IMR-90 (cell line): ENCODE data around the gene LUZP2. TPM values are rescaled to one million over a fixed set of nuclear protein-coding genes. Genes with fewer than 3 reads are reported as not detected.

Source experiments
- ATAC-seq: fragments of 200-7000 bp; cut with Tn5 transposase; 2 replicates; pipeline ENCODE4 v1.9.1; 2020; ENCODE audit warnings: low read depth, mild to moderate bottlenecking, moderate library complexity
- BruUV-seq: library from RNA; stranded (reverse); fragments of 400-500 nt; replicated peaks from 2 replicates; lab custom pipeline; 2021; lab: Mats Ljungman, UMichigan
- CTCF ChIA-PET: fragments of 300-600 bp; formaldehyde crosslinking; extraction: SDS; loops from one replicate; lab custom pipeline; 2021; ENCODE audit warnings: antibody characterized with exemption; lab: Yijun Ruan, JAX
- POLR2A ChIA-PET: fragments of 300-600 bp; sonication (Branson Sonifier 250); formaldehyde crosslinking; loops from one replicate; lab custom pipeline; 2022; ENCODE audit warnings: antibody characterized with exemption; ENCODE audit not compliant: unreplicated experiment; lab: Charles Lee
- DNase-seq: peaks from one replicate; pipeline ENCODE4 v3.0.0; 2013
- H2AFZ ChIP-seq: replicated peaks from 2 replicates; pipeline ENCODE3; 2013; ENCODE audit warnings: low read length, mild to moderate bottlenecking; ENCODE audit not compliant: poor library complexity
- H2AK5ac ChIP-seq: 2 replicates; pipeline ENCODE4 v1.6.1; 2013; ENCODE audit warnings: low read depth, low read length, inconsistent platforms
- H2AK9ac ChIP-seq: replicated peaks from 2 replicates; pipeline ENCODE3; 2013; ENCODE audit warnings: mild to moderate bottlenecking, low read depth, low read length, moderate library complexity; ENCODE audit not compliant: poor library complexity
- H2BK120ac ChIP-seq: 2 replicates; pipeline ENCODE4 v1.6.1; 2013; ENCODE audit warnings: low read depth, low read length, inconsistent platforms
- H2BK15ac ChIP-seq: 3 replicates; pipeline ENCODE4 v1.6.1; 2013; ENCODE audit warnings: low read depth, low read length, inconsistent platforms
- H2BK20ac ChIP-seq: 2 replicates; pipeline ENCODE4 v1.6.1; 2013; ENCODE audit warnings: low read depth, mild to moderate bottlenecking, inconsistent platforms, low read length, moderate library complexity
- H2BK5ac ChIP-seq: 2 replicates; pipeline ENCODE4 v1.6.1; 2013; ENCODE audit warnings: mild to moderate bottlenecking, low read depth, low read length, inconsistent platforms; ENCODE audit not compliant: poor library complexity, severe bottlenecking
- H3K14ac ChIP-seq: replicated peaks from 2 replicates; pipeline ENCODE4 v1.6.1; 2013; ENCODE audit warnings: low read depth, low read length, inconsistent platforms
- H3K18ac ChIP-seq: 2 replicates; pipeline ENCODE4 v1.6.1; 2013; ENCODE audit warnings: low read depth, low read length, control low read depth
- H3K23ac ChIP-seq: 2 replicates; pipeline ENCODE4 v1.6.1; 2013; ENCODE audit warnings: low read depth, low read length, inconsistent platforms
- H3K27ac ChIP-seq: 2 replicates; pipeline ENCODE4 v1.5.1; 2013; ENCODE audit warnings: mild to moderate bottlenecking, control low read depth, low read length; ENCODE audit not compliant: insufficient read depth
- H3K27me3 ChIP-seq: 2 replicates; pipeline ENCODE4 v1.6.1; 2013; ENCODE audit warnings: low read length; ENCODE audit not compliant: control insufficient read depth, insufficient read depth
- H3K36me3 ChIP-seq: 2 replicates; pipeline ENCODE4 v1.6.1; 2013; ENCODE audit warnings: low read length, mixed read lengths; ENCODE audit not compliant: control insufficient read depth, insufficient read depth
- H3K4ac ChIP-seq: 2 replicates; pipeline ENCODE4 v1.6.1; 2013; ENCODE audit warnings: low read depth, low read length, inconsistent platforms
- H3K4me1 ChIP-seq: 2 replicates; pipeline ENCODE4 v1.6.1; 2013; ENCODE audit warnings: low read length, mixed read lengths; ENCODE audit not compliant: control insufficient read depth, insufficient read depth
- H3K4me2 ChIP-seq: 2 replicates; pipeline ENCODE4 v1.6.1; 2013; ENCODE audit warnings: low read depth, mild to moderate bottlenecking, control low read depth, low read length, moderate library complexity
- H3K4me3 ChIP-seq: 2 replicates; pipeline ENCODE4 v1.5.1; 2013; ENCODE audit warnings: low read depth, mild to moderate bottlenecking, control low read depth, low read length, moderate library complexity; ENCODE audit not compliant: insufficient read depth
- H3K56ac ChIP-seq: 2 replicates; pipeline ENCODE4 v1.6.1; 2013; ENCODE audit warnings: low read length, inconsistent platforms; ENCODE audit not compliant: insufficient read depth; ENCODE audit errors: extremely low read depth
- H3K79me1 ChIP-seq, 2 experiments: 2 replicates each; pipeline ENCODE4 v1.6.1; 2013; ENCODE audit warnings: low read length in 2 of 2, inconsistent platforms in 1 of 2, low read depth in 1 of 2
- H3K9ac ChIP-seq: 2 replicates; pipeline ENCODE4 v1.6.1; 2013; ENCODE audit warnings: low read depth, low read length, control low read depth
- H3K9me1 ChIP-seq: 2 replicates; pipeline ENCODE4 v1.6.1; 2013; ENCODE audit warnings: low read length, inconsistent platforms; ENCODE audit not compliant: insufficient read depth
- H3K9me3 ChIP-seq: 2 replicates; pipeline ENCODE4 v1.6.1; 2013; ENCODE audit warnings: low read length; ENCODE audit not compliant: control insufficient read depth, insufficient read depth
- H4K20me1 ChIP-seq: 2 replicates; pipeline ENCODE4 v1.6.1; 2013; ENCODE audit warnings: low read length, inconsistent platforms; ENCODE audit not compliant: insufficient read depth
- H4K5ac ChIP-seq: 2 replicates; pipeline ENCODE4 v1.6.1; 2013; ENCODE audit warnings: mild to moderate bottlenecking, low read depth, low read length, control low read depth
- H4K8ac ChIP-seq, 2 experiments: 2 replicates each; pipeline ENCODE4 v1.6.1; 2013; ENCODE audit warnings: low read depth in 2 of 2, low read length in 2 of 2, control low read depth in 1 of 2, inconsistent platforms in 1 of 2
- H4K91ac ChIP-seq: 2 replicates; pipeline ENCODE4 v1.6.1; 2013; ENCODE audit warnings: low read depth, low read length, inconsistent platforms; ENCODE audit not compliant: insufficient read depth
- BHLHE40 ChIP-seq: fragments of 150-350 bp; IDR thresholded peaks from 2 replicates; pipeline ENCODE4 v1.6.1; 2016; ENCODE audit warnings: mild to moderate bottlenecking, low read depth, low read length
- CEBPB ChIP-seq: IDR thresholded peaks from 2 replicates; pipeline ENCODE4 v1.6.1; 2012; ENCODE audit warnings: low read depth, low read length, improper control_type of control experiment
- CHD1 ChIP-seq: IDR thresholded peaks from 2 replicates; pipeline ENCODE4 v1.6.1; 2012; ENCODE audit warnings: low read depth, low read length, improper control_type of control experiment
- ELK1 ChIP-seq: fragments of 150-350 bp; IDR thresholded peaks from 2 replicates; pipeline ENCODE4 v1.6.1; 2016; ENCODE audit warnings: low read depth, mild to moderate bottlenecking, low read length, moderate library complexity, borderline replicate concordance
- FOS ChIP-seq: fragments of 150-350 bp; IDR thresholded peaks from 2 replicates; pipeline ENCODE4 v1.6.1; 2016; ENCODE audit warnings: low read depth, low read length
- MAFK ChIP-seq: IDR thresholded peaks from 2 replicates; pipeline ENCODE4 v1.6.1; 2012; ENCODE audit warnings: low read depth, low read length, improper control_type of control experiment
- MAZ ChIP-seq: IDR thresholded peaks from 2 replicates; pipeline ENCODE4 v1.6.1; 2012; ENCODE audit warnings: low read depth, mild to moderate bottlenecking, low read length, improper control_type of control experiment, moderate library complexity, borderline replicate concordance
- MXI1 ChIP-seq: IDR thresholded peaks from 2 replicates; pipeline ENCODE4 v1.6.1; 2012; ENCODE audit warnings: low read depth, mild to moderate bottlenecking, low read length, moderate library complexity, borderline replicate concordance
- NFE2L2 ChIP-seq: fragments of 150-350 bp; IDR thresholded peaks from 2 replicates; pipeline ENCODE4 v1.6.1; 2016; ENCODE audit warnings: low read depth, mild to moderate bottlenecking, low read length
- POLR2A ChIP-seq: IDR thresholded peaks from 2 replicates; pipeline ENCODE4 v1.6.1; 2012; ENCODE audit warnings: mild to moderate bottlenecking, low read depth, low read length
- RAD21 ChIP-seq: IDR thresholded peaks from 2 replicates; pipeline ENCODE4 v1.6.1; 2012; ENCODE audit warnings: low read length, improper control_type of control experiment
- RCOR1 ChIP-seq: IDR thresholded peaks from 2 replicates; pipeline ENCODE4 v1.6.1; 2012; ENCODE audit warnings: mild to moderate bottlenecking, low read length, improper control_type of control experiment; ENCODE audit not compliant: insufficient replicate concordance
- RFX5 ChIP-seq: IDR thresholded peaks from 2 replicates; pipeline ENCODE4 v1.8.0; 2012; ENCODE audit warnings: low read depth, mild to moderate bottlenecking, low read length, moderate library complexity
- SMC3 ChIP-seq: fragments of 150-350 bp; IDR thresholded peaks from 2 replicates; pipeline ENCODE4 v1.6.1; 2016; ENCODE audit warnings: low read depth, mild to moderate bottlenecking, antibody characterized with exemption, low read length, moderate library complexity
- USF2 ChIP-seq: fragments of 150-350 bp; IDR thresholded peaks from 2 replicates; pipeline ENCODE4 v1.6.1; 2017; ENCODE audit warnings: mild to moderate bottlenecking, antibody characterized with exemption, low read length, low read depth
- WGBS, 2 experiments: methylation state at CpG; one replicate each; pipeline versions ENCODE4 v1.1.5 to v1.1.7; 2013; ENCODE audit warnings: missing lambda C conversion rate in 2 of 2; ENCODE audit not compliant: insufficient read length in 1 of 2; ENCODE audit errors: extremely low coverage in 2 of 2; 5-methylcytosine and 5-hydroxymethylcytosine counted together
- dilution Hi-C: fragments of 300-500 bp; cut with HindIII; formaldehyde crosslinking; loops from one replicate; pipeline ENCODE4 v1.14.3; 2018; ENCODE audit warnings: low sequenced_read_pairs; ENCODE audit not compliant: unreplicated experiment
- in situ Hi-C: fragments of 300-500 bp; cut with MboI; formaldehyde crosslinking; loops from 3 replicates; pipeline ENCODE4 v1.14.3; 2019; ENCODE audit warnings: low sequenced_read_pairs, inconsistent platforms, mixed read lengths
- intact Hi-C: fragments of 100-400 bp; cut with micrococcal nuclease; formaldehyde crosslinking; loops from 2 replicates; pipeline ENCODE4 v1.10.0; 2022
- polyA plus RNA-seq, 3 experiments: library from polyadenylated mRNA; depleted of rRNA; stranded (reverse); fragments of >200 nt; gene quantifications; 2 replicates each; pipeline ENCODE4 v1.2.3, GENCODE V29; 2012; ENCODE audit warnings: low replicate concordance in 1 of 3
- total RNA-seq: library from RNA; depleted of rRNA; stranded (reverse); fragments of >200 nt; gene quantifications from 2 replicates; pipeline ENCODE4 v1.2.3, GENCODE V29; 2012
- TF ChIP-seq, protein P1 (sequence below): conservative IDR thresholded peaks from 2 replicates; pipeline ENCODE4 v1.5.1; 2012; ENCODE audit warnings: mild to moderate bottlenecking, low read depth, low read length, improper control_type of control experiment

Gene LUZP2
- total and polyA plus RNA-seq, 2 of the 4 experiments (the other 2 are of a cell fraction): 0.89 to 2.0 TPM

DNA sequence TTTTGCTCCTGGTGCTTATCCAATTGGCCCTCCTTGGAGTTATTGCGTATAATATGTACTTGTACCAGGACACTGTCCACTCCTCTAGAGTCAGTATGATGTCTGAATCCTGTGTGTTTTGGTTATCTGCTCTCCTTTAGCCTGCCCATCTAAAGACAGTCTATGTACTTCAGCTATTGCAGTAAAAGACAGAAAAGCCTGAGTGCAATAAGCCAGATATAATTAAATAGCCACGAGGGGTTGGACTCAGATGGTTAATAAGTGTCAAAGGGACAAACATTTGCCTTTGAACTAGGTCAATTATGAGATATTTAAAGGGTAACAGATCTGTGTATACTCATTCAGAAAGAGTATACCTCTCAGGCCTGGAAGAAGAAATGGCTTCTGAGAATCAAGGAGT, 406.7 kb downstream of the LUZP2 start:
- Histone ChIP-seq H2BK5ac (no peak overlapping the region), H3K23ac (no peak overlapping the region), H3K14ac (no peak overlapping the region; the same call in 1 of the 2 replicates), H3K4me3 (no peak overlapping the region), H4K91ac (no peak overlapping the region), H2AK9ac (no peak overlapping the region), H3K18ac (no peak overlapping the region), H2BK20ac (no peak overlapping the region), H3K36me3 (no peaks in the 10 kb centered on the region), H4K8ac (no peak overlapping the region), H3K4me2 (no peak overlapping the region), H4K5ac (no peak overlapping the region), H3K9me1 (no peaks in the 10 kb centered on the region), H3K56ac (no peak overlapping the region), H2AK5ac (no peak overlapping the region), H3K4me1 (no peaks in the 10 kb centered on the region), H3K9ac (no peak overlapping the region), H3K79me1 (no peaks in the 10 kb centered on the region), H3K27me3 (no peaks in the 10 kb centered on the region), H2BK15ac (no peak overlapping the region), H3K27ac (no peak overlapping the region), H2AFZ (no peak overlapping the region), H3K4ac (no peak overlapping the region), H2BK120ac (no peak overlapping the region), H3K9me3 (no peaks in the 10 kb centered on the region), H4K20me1 (no peaks in the 10 kb centered on the region)
- no peak for TF ChIP-seq SMC3
- TF ChIP-seq RFX5: no peak
- TF ChIP-seq RAD21: no peak
- no peak for TF ChIP-seq FOS
- no peak for TF ChIP-seq MXI1
- no peak for TF ChIP-seq RCOR1
- TF ChIP-seq, protein P1, sequence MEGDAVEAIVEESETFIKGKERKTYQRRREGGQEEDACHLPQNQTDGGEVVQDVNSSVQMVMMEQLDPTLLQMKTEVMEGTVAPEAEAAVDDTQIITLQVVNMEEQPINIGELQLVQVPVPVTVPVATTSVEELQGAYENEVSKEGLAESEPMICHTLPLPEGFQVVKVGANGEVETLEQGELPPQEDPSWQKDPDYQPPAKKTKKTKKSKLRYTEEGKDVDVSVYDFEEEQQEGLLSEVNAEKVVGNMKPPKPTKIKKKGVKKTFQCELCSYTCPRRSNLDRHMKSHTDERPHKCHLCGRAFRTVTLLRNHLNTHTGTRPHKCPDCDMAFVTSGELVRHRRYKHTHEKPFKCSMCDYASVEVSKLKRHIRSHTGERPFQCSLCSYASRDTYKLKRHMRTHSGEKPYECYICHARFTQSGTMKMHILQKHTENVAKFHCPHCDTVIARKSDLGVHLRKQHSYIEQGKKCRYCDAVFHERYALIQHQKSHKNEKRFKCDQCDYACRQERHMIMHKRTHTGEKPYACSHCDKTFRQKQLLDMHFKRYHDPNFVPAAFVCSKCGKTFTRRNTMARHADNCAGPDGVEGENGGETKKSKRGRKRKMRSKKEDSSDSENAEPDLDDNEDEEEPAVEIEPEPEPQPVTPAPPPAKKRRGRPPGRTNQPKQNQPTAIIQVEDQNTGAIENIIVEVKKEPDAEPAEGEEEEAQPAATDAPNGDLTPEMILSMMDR: no peak
- TF ChIP-seq CHD1: no peak
- no peak for TF ChIP-seq ELK1
- no peak for TF ChIP-seq BHLHE40
- no peak for TF ChIP-seq POLR2A
- no peak for TF ChIP-seq MAZ
- TF ChIP-seq MAFK: no peak
- TF ChIP-seq CEBPB: no peak
- no peak for TF ChIP-seq NFE2L2
- TF ChIP-seq USF2: no peak
- intact Hi-C loops: no loop called here
- ATAC-seq (no peak), DNase-seq (no peak)
- dilution Hi-C loops: no loop called here
- 29% methylated on average over 1 of the region's 2 CpGs; no CpG with 5 or more reads in 1 of the 2 experiments for WGBS, 2 experiments
- BruUV-seq: no TSS peak
- in situ Hi-C loops: no loop called here
- POLR2A ChIA-PET: no interaction called here
- CTCF ChIA-PET: no interaction called here
